Activated CD4-positive, alpha-beta T cell treated with anti-CD3 and anti-CD28 coated beads for 36 hours (primary cell): Measurements from ENCODE around the gene ASIC3. TPM values are rescaled to one million over a fixed set of nuclear protein-coding genes. Genes with fewer than 3 reads are reported as not detected.
"Not testable (repeated sequence)": the region's sequence is repeated elsewhere in the genome, so short reads cannot be mapped to it uniquely, and the experiment has no call there.

Experiments
- ATAC-seq: fragments of 200-7000 bp; cut with Tn5 transposase; one replicate; pipeline ENCODE4 v1.10.0; 2021; ENCODE audit warnings: mild to moderate bottlenecking, moderate library complexity
- CTCF ChIA-PET: fragments of 350-600 bp; sonication (Branson Sonifier 250); formaldehyde crosslinking; loops from one replicate; lab custom pipeline; 2021; ENCODE audit warnings: antibody characterized with exemption; lab: Charles Lee
- POLR2A ChIA-PET: fragments of 350-600 bp; sonication (Branson Sonifier 250); formaldehyde crosslinking; loops from one replicate; lab custom pipeline; 2021; ENCODE audit warnings: antibody characterized with exemption, inconsistent platforms; lab: Charles Lee
- DNase-seq: peaks from one replicate; pipeline ENCODE4 v3.0.0-alpha.2; 2020
- H3K27ac Mint-ChIP-seq: one replicate; pipeline ENCODE4 v1.8.0; 2021; ENCODE audit warnings: mixed read lengths
- H3K27me3 Mint-ChIP-seq: one replicate; pipeline ENCODE4 v1.8.0; 2021; ENCODE audit warnings: mixed read lengths
- H3K36me3 Mint-ChIP-seq: one replicate; pipeline ENCODE4 v1.8.0; 2021; ENCODE audit warnings: low read depth, mixed read lengths
- H3K4me1 Mint-ChIP-seq: one replicate; pipeline ENCODE4 v1.8.0; 2021; ENCODE audit warnings: mixed read lengths
- H3K4me3 Mint-ChIP-seq: one replicate; pipeline ENCODE4 v1.8.0; 2021; ENCODE audit warnings: mild to moderate bottlenecking, moderate library complexity, mixed read lengths
- H3K9me3 Mint-ChIP-seq: one replicate; pipeline ENCODE4 v1.8.0; 2021; ENCODE audit warnings: low read depth, mixed read lengths
- intact Hi-C, 2 experiments: fragments of 100-400 bp; cut with DNase I in 1 of 2; cut with micrococcal nuclease in 1 of 2; formaldehyde crosslinking; loops; one replicate each; pipeline versions ENCODE4 v1.14.2 to v1.15.1; 2022 to 2024; cut with DNase I, micrococcal nuclease
- total RNA-seq, 2 experiments: library from RNA; stranded (reverse); gene quantifications; one replicate each; pipeline ENCODE4 v1.2.3, GENCODE V29; 2021

The ASIC3 gene
- total RNA-seq, 2 experiments from 2014 or later, result 5.5 to 6.7 TPM

GRCh38 chr7:151008511-151009323 is 39.6 kb upstream of the ASIC3 start:
- intact Hi-C loops, result no loop called here
- POLR2A ChIA-PET, result interaction anchor here (1.0 to 2.1 kb wide), 2 partner anchors 10 to 14 kb away, joined by 4 to 6 read pairs; no protein-coding TSS in a partner anchor
- CTCF ChIA-PET, result interaction anchor here (0.6 to 6.1 kb wide), 15 partner anchors 8 to 476 kb away, joined by 3 to 43 read pairs (median 5); partner anchors contain the start of genes ABCB8 and NOS3

GRCh38 chr7:151009327-151010036 is 38.8 kb upstream of the ASIC3 start:
- ChIA-PET POLR2A (interaction anchor here (2.1 kb wide), 1 partner anchor 9 kb away, joined by 6 read pairs; no protein-coding TSS in a partner anchor), CTCF (interaction anchor here (0.8 to 6.1 kb wide), 12 partner anchors 10 to 133 kb away, joined by 3 to 43 read pairs (median 12); partner anchors contain the start of genes ABCB8 and NOS3)
- H3K4me1 Mint-ChIP-seq, result peaks cover 58% of the 10 kb centered on the region
- peaks cover 3% of the 10 kb centered on the region for H3K36me3 Mint-ChIP-seq
- no peaks in the 10 kb centered on the region for H3K9me3 Mint-ChIP-seq
- peak overlapping the region; percentile 55 for H3K4me3 Mint-ChIP-seq
- no peak for ATAC-seq
- H3K27ac Mint-ChIP-seq, result no peak overlapping the region
- no peaks in the 10 kb centered on the region for H3K27me3 Mint-ChIP-seq
- no peak for DNase-seq
- intact Hi-C loops, result loop anchor here (5.0 kb wide), 3 partner anchors 37 to 218 kb away; partner anchors contain the start of genes ABCF2 (in 1 of the 2), CDK5 (in 1 of the 2) and SLC4A2 (in 1 of the 2)

More at GRCh38 chr7:151008511-151009323, 39.6 kb upstream of the ASIC3 start:
- peak overlapping the region; percentile 59 for H3K27ac Mint-ChIP-seq
- DNase-seq, result peak; percentile 89
- peak overlapping the region; percentile 55 for H3K4me3 Mint-ChIP-seq
- no peaks in the 10 kb centered on the region for H3K9me3 Mint-ChIP-seq
- no peaks in the 10 kb centered on the region for H3K27me3 Mint-ChIP-seq
- peak; percentile 67 for ATAC-seq
- no peaks in the 10 kb centered on the region for H3K36me3 Mint-ChIP-seq
- peaks cover 53% of the 10 kb centered on the region for H3K4me1 Mint-ChIP-seq

DNA sequence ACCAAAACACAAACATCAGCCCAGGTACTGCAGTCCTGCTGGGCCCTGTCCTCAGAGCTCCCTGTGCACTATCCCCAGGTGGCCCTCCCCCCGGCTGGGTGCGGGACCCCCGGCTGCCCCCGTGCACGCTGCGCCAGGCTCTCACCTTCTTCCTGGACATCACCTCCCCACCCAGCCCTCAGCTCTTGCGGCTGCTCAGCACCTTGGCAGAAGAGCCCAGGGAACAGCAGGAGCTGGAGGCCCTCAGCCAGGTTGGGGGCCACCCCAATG is 38.4 kb upstream of the ASIC3 start:
- Mint-ChIP-seq H3K4me1 (peaks cover 63% of the 10 kb centered on the region), H3K27me3 (no peaks in the 10 kb centered on the region), H3K27ac (no peak overlapping the region), H3K4me3 (peak overlapping the region; percentile 66), H3K36me3 (peaks cover 5% of the 10 kb centered on the region), H3K9me3 (no peaks in the 10 kb centered on the region)
- ChIA-PET POLR2A (interaction anchor here (0.6 kb wide), 1 partner anchor 430 kb away, joined by 3 read pairs; the partner anchor contains the start of gene CRYGN), CTCF (interaction anchor here (0.8 to 6.1 kb wide), 12 partner anchors 10 to 563 kb away, joined by 3 to 43 read pairs (median 4); partner anchors contain the start of gene NOS3)
- DNase-seq (no peak), ATAC-seq (no peak)
- intact Hi-C loops, result loop anchor here (5.0 kb wide), 3 partner anchors 38 to 217 kb away; partner anchors contain the start of genes ABCF2 (in 1 of the 2), CDK5 (in 1 of the 2) and SLC4A2 (in 1 of the 2)

DNA sequence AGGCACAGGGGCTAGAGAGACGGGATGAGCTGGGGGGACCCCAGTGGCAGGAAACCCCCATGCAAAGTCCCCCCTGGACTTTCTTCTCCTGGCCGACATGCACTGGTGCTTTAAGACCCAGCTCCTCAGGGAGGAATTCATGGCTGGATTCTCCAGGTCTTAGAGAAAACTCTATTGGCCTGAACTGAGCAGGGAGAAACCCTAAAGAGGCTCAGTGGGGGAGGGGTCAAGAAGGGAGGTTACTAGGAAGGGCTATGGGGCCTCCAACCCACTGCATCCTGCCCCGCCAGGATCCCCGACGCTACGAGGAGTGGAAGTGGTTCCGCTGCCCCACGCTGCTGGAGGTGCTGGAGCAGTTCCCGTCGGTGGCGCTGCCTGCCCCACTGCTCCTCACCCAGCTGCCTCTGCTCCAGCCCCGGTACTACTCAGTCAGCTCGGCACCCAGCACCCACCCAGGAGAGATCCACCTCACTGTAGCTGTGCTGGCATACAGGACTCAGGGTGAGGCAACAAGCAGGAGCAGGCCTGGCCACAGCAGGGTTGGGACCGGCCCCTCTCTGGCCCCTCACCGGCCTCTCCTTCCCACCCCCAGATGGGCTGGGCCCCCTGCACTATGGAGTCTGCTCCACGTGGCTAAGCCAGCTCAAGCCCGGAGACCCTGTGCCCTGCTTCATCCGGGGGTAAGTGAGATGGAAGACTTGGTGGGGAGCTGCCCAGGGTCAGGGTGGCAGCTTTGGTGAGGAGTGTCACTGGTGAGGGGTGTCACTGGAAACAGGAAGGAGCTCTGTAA is 37.8 kb upstream of the ASIC3 start:
- CTCF ChIA-PET, result interaction anchor here (0.6 to 6.1 kb wide), 20 partner anchors 8 to 563 kb away, joined by 3 to 43 read pairs (median 4); partner anchors contain the start of genes ABCB8, ABCF2, FASTK and NOS3
- peak; percentile 28 for ATAC-seq
- DNase-seq, result peak; percentile 66

GRCh38 chr7:151011097-151011409 is 37.3 kb upstream of the ASIC3 start:
- H3K36me3 Mint-ChIP-seq, result peaks cover 9% of the 10 kb centered on the region

More for the DNA sequence above, 37.8 kb upstream of the ASIC3 start:
- intact Hi-C loops, result loop anchor here (5.0 kb wide), 3 partner anchors 38 to 217 kb away; partner anchors contain the start of genes ABCF2 (in 1 of the 2), CDK5 (in 1 of the 2) and SLC4A2 (in 1 of the 2)
- no peaks in the 10 kb centered on the region for H3K27me3 Mint-ChIP-seq
- H3K4me1 Mint-ChIP-seq, result peaks cover 68% of the 10 kb centered on the region
- POLR2A ChIA-PET, result interaction anchor here (0.6 kb wide), 2 partner anchors 133 to 430 kb away, joined by 3 to 4 read pairs; partner anchors contain the start of gene CRYGN
- H3K9me3 Mint-ChIP-seq, result no peaks in the 10 kb centered on the region
- peaks cover 9% of the 10 kb centered on the region for H3K36me3 Mint-ChIP-seq
- peak overlapping the region; percentile 66 for H3K4me3 Mint-ChIP-seq
- H3K27ac Mint-ChIP-seq, result peak overlapping the region; percentile 82

DNA sequence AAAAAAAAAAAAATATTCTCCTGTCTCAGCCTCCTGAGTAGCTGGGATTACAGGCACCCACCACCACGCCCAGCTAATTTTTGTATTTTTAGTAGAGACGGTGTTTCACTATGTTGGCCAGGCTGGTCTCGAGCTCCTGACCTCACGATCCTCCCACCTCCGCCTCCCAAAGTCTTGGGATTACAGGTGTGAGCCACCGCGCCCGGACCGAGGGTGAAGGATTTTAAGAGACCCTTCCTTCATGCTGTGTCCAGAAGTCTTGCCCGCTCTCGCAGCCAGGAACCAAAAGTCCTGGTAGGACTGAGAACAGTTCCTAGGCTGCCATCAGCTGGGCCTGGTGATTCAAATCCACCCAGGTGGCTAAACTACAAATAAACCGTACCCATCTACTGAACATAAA is 36.7 kb upstream of the ASIC3 start:
- DNase-seq, H3K9me3 Mint-ChIP-seq, H3K27me3 Mint-ChIP-seq, H3K36me3 Mint-ChIP-seq, ATAC-seq: not testable (repeated sequence)
- H3K4me1 Mint-ChIP-seq, result peaks cover 75% of the 10 kb centered on the region
- H3K27ac Mint-ChIP-seq, result peak overlapping the region; percentile 45
- CTCF ChIA-PET, result interaction anchor here (0.6 to 4.0 kb wide), 9 partner anchors 15 to 155 kb away, joined by 3 to 35 read pairs (median 6); partner anchors contain the start of genes ABCB8, FASTK and NOS3
- POLR2A ChIA-PET, result interaction anchor here (0.6 to 0.8 kb wide), 2 partner anchors 15 to 247 kb away, joined by 4 to 6 read pairs; no protein-coding TSS in a partner anchor
- intact Hi-C loops, result loop anchor here (2.0 to 5.0 kb wide), 4 partner anchors 37 to 216 kb away; partner anchors contain the start of genes ABCF2 (in 1 of the 2), CDK5 (in 1 of the 2) and SLC4A2 (in 1 of the 2)
- H3K4me3 Mint-ChIP-seq, result peak overlapping the region; percentile 26

More at GRCh38 chr7:151011097-151011409, 37.3 kb upstream of the ASIC3 start:
- CTCF ChIA-PET, result interaction anchor here (0.6 to 6.1 kb wide), 15 partner anchors 8 to 564 kb away, joined by 3 to 43 read pairs (median 4); partner anchors contain the start of genes ABCB8, ABCF2, FASTK and NOS3
- DNase-seq (no peak), ATAC-seq (peak; percentile 14)
- no peaks in the 10 kb centered on the region for H3K27me3 Mint-ChIP-seq
- peak overlapping the region; percentile 66 for H3K4me3 Mint-ChIP-seq
- intact Hi-C loops, result loop anchor here (5.0 kb wide), 3 partner anchors 39 to 216 kb away; partner anchors contain the start of genes ABCF2 (in 1 of the 2), CDK5 (in 1 of the 2) and SLC4A2 (in 1 of the 2)
- H3K9me3 Mint-ChIP-seq, result no peaks in the 10 kb centered on the region
- peaks cover 71% of the 10 kb centered on the region for H3K4me1 Mint-ChIP-seq
- POLR2A ChIA-PET, result interaction anchor here (0.6 to 0.8 kb wide), 3 partner anchors 15 to 247 kb away, joined by 4 to 6 read pairs (median 4); no protein-coding TSS in a partner anchor
- peak overlapping the region; percentile 82 for H3K27ac Mint-ChIP-seq

GRCh38 chr7:151012031-151012692 is 36.2 kb upstream of the ASIC3 start:
- Mint-ChIP-seq H3K4me1 (peaks cover 77% of the 10 kb centered on the region), H3K27me3 (no peaks in the 10 kb centered on the region), H3K27ac (peak overlapping the region; percentile 45), H3K36me3 (peaks cover 9% of the 10 kb centered on the region), H3K4me3 (peak overlapping the region; percentile 26), H3K9me3 (no peaks in the 10 kb centered on the region)
- CTCF ChIA-PET, result interaction anchor here (0.6 to 3.2 kb wide), 6 partner anchors 16 to 98 kb away, joined by 3 to 15 read pairs (median 3); no protein-coding TSS in a partner anchor
- DNase-seq, result no peak
- ATAC-seq, result no peak
- intact Hi-C loops, result loop anchor here (2.0 to 5.0 kb wide), 4 partner anchors 37 to 215 kb away; partner anchors contain the start of genes ABCF2 (in 1 of the 2), CDK5 (in 1 of the 2) and SLC4A2 (in 1 of the 2)
- POLR2A ChIA-PET, result interaction anchor here (0.8 kb wide), 1 partner anchor 14 kb away, joined by 6 read pairs; no protein-coding TSS in a partner anchor

GRCh38 chr7:151012911-151013347 is 35.4 kb upstream of the ASIC3 start:
- intact Hi-C loops, result loop anchor here (1.0 to 5.0 kb wide), 6 partner anchors 15 to 214 kb away; partner anchors contain the start of genes ABCB8 (in 1 of the 2), ABCF2 (in 1 of the 2), CDK5 (in 1 of the 2) and SLC4A2 (in 1 of the 2)
- H3K36me3 Mint-ChIP-seq, result peaks cover 9% of the 10 kb centered on the region
- peak overlapping the region; percentile 8 for H3K4me3 Mint-ChIP-seq
- ChIA-PET POLR2A (no interaction called here), CTCF (interaction anchor here (0.6 to 1.4 kb wide), 4 partner anchors 15 to 38 kb away, joined by 3 to 9 read pairs (median 4); partner anchors contain the start of gene ABCB8)
- peak overlapping the region; percentile 22 for H3K27ac Mint-ChIP-seq
- peaks cover 77% of the 10 kb centered on the region for H3K4me1 Mint-ChIP-seq
- DNase-seq, result peak; percentile 49
- ATAC-seq, result no peak
- H3K9me3 Mint-ChIP-seq, result no peaks in the 10 kb centered on the region
- no peaks in the 10 kb centered on the region for H3K27me3 Mint-ChIP-seq

DNA sequence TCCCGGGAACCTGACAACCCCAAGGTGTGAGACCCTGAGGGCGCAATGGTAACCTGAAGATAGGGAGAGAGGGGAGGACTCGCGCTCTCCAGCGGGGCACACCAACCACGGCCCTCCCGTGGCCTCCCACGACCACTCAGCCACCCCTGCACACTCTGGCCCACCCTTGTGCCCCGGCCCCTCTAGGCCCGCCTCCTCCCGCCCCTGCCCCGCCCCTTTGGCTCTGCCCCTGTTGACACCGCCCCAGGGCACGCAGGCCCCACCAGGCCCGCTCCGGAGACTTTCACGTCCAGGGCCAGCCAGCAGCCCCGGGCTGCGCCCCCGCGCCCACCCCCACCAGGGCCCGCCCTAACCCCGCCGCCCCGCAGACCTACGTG is 35.0 kb upstream of the ASIC3 start:
- Mint-ChIP-seq H3K27me3 (no peaks in the 10 kb centered on the region), H3K4me3 (peak overlapping the region; percentile 78)

More for the DNA sequence above, 35.0 kb upstream of the ASIC3 start:
- Mint-ChIP-seq H3K4me1 (peaks cover 77% of the 10 kb centered on the region), H3K27ac (no peak overlapping the region), H3K36me3 (peaks cover 9% of the 10 kb centered on the region), H3K9me3 (no peaks in the 10 kb centered on the region)
- POLR2A ChIA-PET, result interaction anchor here (1.4 kb wide), 1 partner anchor 15 kb away, joined by 4 read pairs; the partner anchor contains the start of gene ABCB8
- peak; percentile 0 for ATAC-seq
- CTCF ChIA-PET, result interaction anchor here (0.7 to 1.4 kb wide), 6 partner anchors 11 to 1448 kb away, joined by 3 to 9 read pairs (median 4); partner anchors contain the start of genes ABCB8 and ATG9B
- intact Hi-C loops, result loop anchor here (1.0 to 5.0 kb wide), 6 partner anchors 15 to 214 kb away; partner anchors contain the start of genes ABCB8 (in 1 of the 2), ABCF2 (in 1 of the 2), CDK5 (in 1 of the 2) and SLC4A2 (in 1 of the 2)
- DNase-seq, result no peak
